SH-SY5Y (cell line): Measurements from ENCODE around the gene DHCR24.

Source experiments
- GATA2 ChIP-seq: IDR thresholded peaks from 2 replicates; pipeline ENCODE4 v1.6.1; 2011; ENCODE audit warnings: mild to moderate bottlenecking, low read depth, low read length
- GATA3 ChIP-seq: IDR thresholded peaks from 2 replicates; pipeline ENCODE4 v1.6.1; 2011; ENCODE audit warnings: low read depth, mild to moderate bottlenecking, low read length, moderate library complexity

DHCR24 gene

GRCh38 chr1:54835131-54835898 lies 51.7 kb downstream of the DHCR24 start:
- TF ChIP-seq GATA3 (no peak), GATA2 (no peak)

GRCh38 chr1:54834007-54834541 lies 52.9 kb downstream of the DHCR24 start:
- TF ChIP-seq GATA3 = no peak
- no peak for TF ChIP-seq GATA2

GRCh38 chr1:54833121-54833520 lies 53.9 kb downstream of the DHCR24 start:
- no peak for TF ChIP-seq GATA3
- no peak for TF ChIP-seq GATA2

GRCh38 chr1:54826226-54826816 lies 60.7 kb downstream of the DHCR24 start:
- no peak for TF ChIP-seq GATA2
- TF ChIP-seq GATA3 = no peak

GRCh38 chr1:54825696-54826095 lies 61.3 kb downstream of the DHCR24 start:
- no peak for TF ChIP-seq GATA2
- TF ChIP-seq GATA3 = no peak

- TF ChIP-seq GATA3 = no peak
- no peak for TF ChIP-seq GATA2
Measured at GRCh38 chr1:54823670-54824069, 63.3 kb downstream of the DHCR24 start.

GRCh38 chr1:54819733-54820132 lies 67.3 kb downstream of the DHCR24 start:
- TF ChIP-seq GATA2 (no peak), GATA3 (no peak)

- TF ChIP-seq GATA3 (no peak), GATA2 (no peak)
Measured at GRCh38 chr1:54819195-54819536, 67.8 kb downstream of the DHCR24 start.

- TF ChIP-seq GATA2 (no peak), GATA3 (no peak)
Measured at GRCh38 chr1:54818461-54819194, 68.4 kb downstream of the DHCR24 start.

GRCh38 chr1:54816951-54817350 lies 70.0 kb downstream of the DHCR24 start:
- TF ChIP-seq GATA3 (no peak), GATA2 (no peak)

- TF ChIP-seq GATA3 = no peak
- TF ChIP-seq GATA2 = no peak
Measured at GRCh38 chr1:54816130-54816529, 70.9 kb downstream of the DHCR24 start.

- TF ChIP-seq GATA3 (no peak), GATA2 (no peak)
Measured at GRCh38 chr1:54815086-54815876, 71.7 kb downstream of the DHCR24 start.

- no peak for TF ChIP-seq GATA3
- TF ChIP-seq GATA2 = no peak
Measured at GRCh38 chr1:54814571-54814970, 72.4 kb downstream of the DHCR24 start.

- TF ChIP-seq GATA2 (no peak), GATA3 (no peak)
Measured at GRCh38 chr1:54814126-54814498, 72.9 kb downstream of the DHCR24 start.
